ENCODE data around the gene UBAP1L. TPM values are rescaled to one million over a fixed set of nuclear protein-coding genes. Genes with fewer than 3 reads are reported as not detected.
"Not testable (repeated sequence)": the region's sequence is repeated elsewhere in the genome, so short reads cannot be mapped to it uniquely, and the experiment has no call there.

Gene UBAP1L
- total RNA-seq, 2 experiments from 2014 or later, result 3.3 to 4.7 TPM

- H3K4me3 Mint-ChIP-seq; ATAC-seq; H3K36me3 Mint-ChIP-seq; H3K27ac Mint-ChIP-seq; H3K4me1 Mint-ChIP-seq; H3K9me3 Mint-ChIP-seq (ENCODE audit: low read depth); DNase-seq: not testable (repeated sequence)
- H3K27me3 Mint-ChIP-seq, result peaks cover 26% of the 10 kb centered on the region
- CTCF ChIA-PET, result interaction anchor here (2.2 to 3.6 kb wide), 2 partner anchors 21 to 42 kb away, joined by 8 to 17 read pairs; no protein-coding TSS in a partner anchor
These were observed 39.2 kb downstream of the UBAP1L start for GRCh38 chr15:65075607-65076395.

DNA sequence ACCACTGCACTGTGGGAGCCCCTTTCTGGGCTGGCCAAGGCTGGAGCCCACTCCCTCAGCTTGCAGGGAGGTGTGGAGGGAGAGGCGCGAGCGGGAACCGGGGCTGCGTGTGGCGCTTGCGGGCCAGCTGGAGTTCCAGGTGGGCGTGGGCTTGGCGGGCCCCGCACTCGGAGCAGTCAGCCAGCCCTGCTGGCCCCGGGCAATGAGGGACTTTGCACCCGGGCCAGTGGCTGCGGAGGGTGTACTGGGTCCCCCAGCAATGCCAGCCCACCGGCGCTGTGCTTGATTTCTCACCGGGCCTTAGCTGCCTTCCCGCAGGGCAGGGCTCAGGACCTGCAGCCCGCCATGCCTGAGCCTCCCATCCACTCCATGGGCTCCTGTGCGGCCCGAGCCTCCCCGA lies 40.1 kb downstream of the UBAP1L start:
- DNase-seq; H3K4me3 Mint-ChIP-seq; H3K27ac Mint-ChIP-seq; H3K36me3 Mint-ChIP-seq; H3K9me3 Mint-ChIP-seq (ENCODE audit: low read depth); ATAC-seq; H3K4me1 Mint-ChIP-seq: not testable (repeated sequence)
- peaks cover 24% of the 10 kb centered on the region for H3K27me3 Mint-ChIP-seq
- CTCF ChIA-PET, result interaction anchor here (1.8 kb wide), 1 partner anchor 20 kb away, joined by 8 read pairs; no protein-coding TSS in a partner anchor

GRCh38 chr15:65072617-65073016 lies 42.4 kb downstream of the UBAP1L start:
- no peaks in the 10 kb centered on the region for H3K9me3 Mint-ChIP-seq (ENCODE audit: low read depth)
- H3K27ac Mint-ChIP-seq, result no peak overlapping the region
- peaks cover 23% of the 10 kb centered on the region for H3K27me3 Mint-ChIP-seq
- H3K4me1 Mint-ChIP-seq, result peaks cover 3% of the 10 kb centered on the region
- DNase-seq, result no peak
- H3K4me3 Mint-ChIP-seq, result no peak overlapping the region
- CTCF ChIA-PET, result interaction anchor here (0.6 to 1.0 kb wide), 3 partner anchors 12 to 79 kb away, joined by 3 read pairs; no protein-coding TSS in a partner anchor
- no peaks in the 10 kb centered on the region for H3K36me3 Mint-ChIP-seq
- no peak for ATAC-seq

DNA sequence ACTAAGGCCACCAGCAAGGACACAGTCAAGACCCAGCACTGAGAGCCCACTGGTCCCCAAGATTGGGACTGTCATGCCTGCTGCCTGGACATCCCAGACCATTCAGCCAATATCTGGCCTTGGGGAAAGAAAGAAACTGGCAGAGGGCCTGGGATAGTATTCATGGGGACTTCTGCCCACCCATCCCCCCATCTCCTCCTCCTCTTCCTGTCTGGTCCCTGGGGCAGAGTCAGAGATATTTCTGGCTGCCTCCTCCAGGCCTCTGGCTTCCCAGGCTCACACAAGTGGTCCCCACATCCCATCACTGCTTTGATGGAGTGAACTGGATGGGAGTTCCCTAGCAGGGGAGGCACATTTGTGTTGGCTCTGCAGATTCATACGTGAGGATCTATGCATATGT lies 43.0 kb downstream of the UBAP1L start:
- Mint-ChIP-seq H3K4me1 (peaks cover 4% of the 10 kb centered on the region), H3K9me3 (ENCODE audit: low read depth) (no peaks in the 10 kb centered on the region), H3K27me3 (peaks cover 27% of the 10 kb centered on the region), H3K36me3 (no peaks in the 10 kb centered on the region), H3K4me3 (no peak overlapping the region), H3K27ac (no peak overlapping the region)
- DNase-seq (no peak), ATAC-seq (no peak)
- CTCF ChIA-PET, result interaction anchor here (0.7 to 1.0 kb wide), 2 partner anchors 12 to 38 kb away, joined by 3 read pairs; no protein-coding TSS in a partner anchor

- no peaks in the 10 kb centered on the region for H3K36me3 Mint-ChIP-seq
- H3K27ac Mint-ChIP-seq, result no peak overlapping the region
- CTCF ChIA-PET, result interaction anchor here (0.6 to 1.2 kb wide), 2 partner anchors 16 to 363 kb away, joined by 3 read pairs; no protein-coding TSS in a partner anchor
- ATAC-seq (no peak), DNase-seq (no peak)
- H3K27me3 Mint-ChIP-seq, result peaks cover 32% of the 10 kb centered on the region
- peaks cover 3% of the 10 kb centered on the region for H3K4me1 Mint-ChIP-seq
- H3K9me3 Mint-ChIP-seq (ENCODE audit: low read depth), result no peaks in the 10 kb centered on the region
- H3K4me3 Mint-ChIP-seq, result no peak overlapping the region
These were observed 43.6 kb downstream of the UBAP1L start for GRCh38 chr15:65071381-65071811.

DNA sequence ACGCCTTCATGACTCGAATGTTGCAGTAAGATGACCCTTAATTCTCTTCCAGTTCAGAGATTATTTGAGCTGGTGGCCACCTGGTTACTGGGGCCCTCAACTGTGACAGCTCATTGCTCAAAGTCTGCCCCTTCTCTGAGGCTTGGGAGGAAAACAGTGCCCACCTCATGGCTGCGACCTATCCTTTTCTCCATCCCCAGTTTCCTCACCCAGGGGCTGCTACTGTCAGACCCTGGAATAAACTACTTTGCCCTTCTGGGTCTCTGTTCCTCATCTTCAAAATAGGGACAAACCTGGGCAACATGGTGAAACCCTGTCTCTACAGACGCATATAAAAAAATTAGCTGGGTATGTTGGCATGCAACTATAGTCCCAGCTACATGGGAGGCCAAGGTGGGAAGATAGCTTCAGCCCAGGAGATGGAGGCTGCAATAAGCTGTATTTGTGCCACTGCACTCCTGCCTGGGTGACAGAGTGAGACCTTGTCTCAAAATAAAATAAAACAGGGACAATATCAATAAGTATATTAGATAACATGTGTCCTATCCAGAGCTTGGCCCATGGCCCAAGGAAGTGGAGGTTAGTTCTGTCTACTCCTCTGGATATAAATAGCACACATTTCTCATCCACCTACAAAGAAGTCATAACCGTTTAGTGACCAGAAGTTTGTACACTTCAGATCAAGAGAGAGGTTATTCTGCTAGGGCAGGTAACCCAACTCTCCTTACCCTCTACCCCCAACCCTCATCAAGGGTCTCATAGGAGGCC lies 45.0 kb downstream of the UBAP1L start:
- CTCF ChIA-PET, result interaction anchor here (1.0 to 1.2 kb wide), 3 partner anchors 7 to 32 kb away, joined by 3 read pairs; no protein-coding TSS in a partner anchor
- DNase-seq, result no peak
- H3K9me3 Mint-ChIP-seq (ENCODE audit: low read depth), result no peaks in the 10 kb centered on the region
- H3K4me3 Mint-ChIP-seq, result no peak overlapping the region
- H3K27ac Mint-ChIP-seq, result no peak overlapping the region
- peaks cover 45% of the 10 kb centered on the region for H3K27me3 Mint-ChIP-seq
- no peak for ATAC-seq
- H3K4me1 Mint-ChIP-seq, result peaks cover 2% of the 10 kb centered on the region
- H3K36me3 Mint-ChIP-seq, result no peaks in the 10 kb centered on the region

GRCh38 chr15:65069179-65069578 lies 45.8 kb downstream of the UBAP1L start:
- no peaks in the 10 kb centered on the region for H3K36me3 Mint-ChIP-seq
- peaks cover 2% of the 10 kb centered on the region for H3K4me1 Mint-ChIP-seq
- CTCF ChIA-PET, result interaction anchor here (1.0 to 1.5 kb wide), 3 partner anchors 8 to 34 kb away, joined by 3 to 4 read pairs (median 3); no protein-coding TSS in a partner anchor
- no peak for ATAC-seq
- H3K9me3 Mint-ChIP-seq (ENCODE audit: low read depth), result no peaks in the 10 kb centered on the region
- no peak for DNase-seq
- H3K4me3 Mint-ChIP-seq, result no peak overlapping the region
- H3K27ac Mint-ChIP-seq, result no peak overlapping the region
- peaks cover 46% of the 10 kb centered on the region for H3K27me3 Mint-ChIP-seq

GRCh38 chr15:65068403-65068788 lies 46.6 kb downstream of the UBAP1L start:
- no peaks in the 10 kb centered on the region for H3K36me3 Mint-ChIP-seq
- ATAC-seq (no peak), DNase-seq (no peak)
- no peaks in the 10 kb centered on the region for H3K9me3 Mint-ChIP-seq (ENCODE audit: low read depth)
- H3K27ac Mint-ChIP-seq, result no peak overlapping the region
- H3K27me3 Mint-ChIP-seq, result peaks cover 52% of the 10 kb centered on the region
- no peak overlapping the region for H3K4me3 Mint-ChIP-seq
- peaks cover 2% of the 10 kb centered on the region for H3K4me1 Mint-ChIP-seq
- CTCF ChIA-PET, result interaction anchor here (1.5 kb wide), 1 partner anchor 34 kb away, joined by 4 read pairs; no protein-coding TSS in a partner anchor

DNA sequence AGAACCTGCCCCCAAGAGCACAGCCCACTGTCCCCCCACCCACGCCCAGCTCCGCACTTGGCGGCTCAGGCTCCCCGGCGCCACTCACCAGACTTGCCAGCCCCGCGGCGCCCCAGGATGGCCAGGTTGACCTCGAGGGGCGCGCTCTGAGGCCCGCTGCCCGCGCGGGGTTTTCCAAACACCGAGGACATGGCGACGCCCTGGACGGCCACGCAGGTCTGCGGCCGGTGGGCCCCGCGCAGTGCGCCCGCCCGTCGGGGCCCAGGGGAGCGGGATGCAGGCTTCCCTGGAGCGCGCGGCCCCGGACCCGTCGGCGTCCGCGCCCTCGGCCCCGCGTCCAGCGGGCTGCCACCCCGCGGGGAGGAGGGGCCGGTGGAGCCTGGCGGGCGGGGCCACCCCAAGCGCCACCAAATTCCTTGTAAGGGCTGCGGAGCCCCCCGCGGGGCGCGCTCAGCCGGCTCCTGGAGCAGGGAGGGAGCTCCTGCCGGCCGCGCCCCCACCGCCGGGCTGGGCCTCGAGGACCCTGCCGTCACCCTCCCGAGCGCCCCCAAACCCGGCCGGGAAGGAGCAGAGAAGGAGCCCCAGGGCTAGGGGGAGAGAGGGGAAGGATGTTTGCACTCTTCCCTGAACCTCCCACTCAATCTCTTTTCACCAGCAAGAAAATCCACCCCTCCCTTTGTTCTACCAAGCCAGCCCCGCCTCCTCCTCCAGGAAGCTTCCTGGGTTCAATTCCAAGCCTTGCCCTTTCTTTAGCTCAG lies 47.2 kb downstream of the UBAP1L start, which contains the start of gene RASL12:
Gene RASL12 (minus strand): TSS at position 347 of the 758 bp plus-strand sequence. CDS start 156 bp downstream, at position 191.
- CTCF ChIA-PET, result interaction anchor here (1.4 to 1.5 kb wide), 2 partner anchors 17 to 35 kb away, joined by 3 to 4 read pairs; no protein-coding TSS in a partner anchor
- H3K27ac Mint-ChIP-seq, result no peak within 1 kb of the TSS
- H3K36me3 Mint-ChIP-seq, result no peaks in the 10 kb centered on the region
- H3K4me1 Mint-ChIP-seq, result peaks cover 2% of the 10 kb centered on the region
- DNase-seq, result no peak
- H3K4me3 Mint-ChIP-seq, result no peak within 1 kb of the TSS
- no peaks in the 10 kb centered on the region for H3K9me3 Mint-ChIP-seq (ENCODE audit: low read depth)
- peak; percentile 42 for ATAC-seq
- peaks cover 52% of the 10 kb centered on the region for H3K27me3 Mint-ChIP-seq

- H3K9me3 Mint-ChIP-seq (ENCODE audit: low read depth), result no peaks in the 10 kb centered on the region
- ATAC-seq (no peak), DNase-seq (no peak)
- peaks cover 54% of the 10 kb centered on the region for H3K27me3 Mint-ChIP-seq
- CTCF ChIA-PET, result interaction anchor here (1.4 kb wide), 1 partner anchor 18 kb away, joined by 3 read pairs; no protein-coding TSS in a partner anchor
- H3K4me1 Mint-ChIP-seq, result peaks cover 2% of the 10 kb centered on the region
- no peak overlapping the region for H3K4me3 Mint-ChIP-seq
- no peak overlapping the region for H3K27ac Mint-ChIP-seq
- H3K36me3 Mint-ChIP-seq, result no peaks in the 10 kb centered on the region
These were observed 47.7 kb downstream of the UBAP1L start for GRCh38 chr15:65067317-65067644.

- Mint-ChIP-seq H3K27me3 (peaks cover 57% of the 10 kb centered on the region), H3K4me1 (peaks cover 2% of the 10 kb centered on the region), H3K36me3 (no peaks in the 10 kb centered on the region), H3K9me3 (ENCODE audit: low read depth) (no peaks in the 10 kb centered on the region), H3K4me3 (no peak overlapping the region), H3K27ac (no peak overlapping the region)
- DNase-seq, result no peak
- CTCF ChIA-PET, result interaction anchor here (1.4 kb wide), 1 partner anchor 18 kb away, joined by 3 read pairs; no protein-coding TSS in a partner anchor
- ATAC-seq, result no peak
These were observed 48.2 kb downstream of the UBAP1L start for GRCh38 chr15:65066635-65067316.

DNA sequence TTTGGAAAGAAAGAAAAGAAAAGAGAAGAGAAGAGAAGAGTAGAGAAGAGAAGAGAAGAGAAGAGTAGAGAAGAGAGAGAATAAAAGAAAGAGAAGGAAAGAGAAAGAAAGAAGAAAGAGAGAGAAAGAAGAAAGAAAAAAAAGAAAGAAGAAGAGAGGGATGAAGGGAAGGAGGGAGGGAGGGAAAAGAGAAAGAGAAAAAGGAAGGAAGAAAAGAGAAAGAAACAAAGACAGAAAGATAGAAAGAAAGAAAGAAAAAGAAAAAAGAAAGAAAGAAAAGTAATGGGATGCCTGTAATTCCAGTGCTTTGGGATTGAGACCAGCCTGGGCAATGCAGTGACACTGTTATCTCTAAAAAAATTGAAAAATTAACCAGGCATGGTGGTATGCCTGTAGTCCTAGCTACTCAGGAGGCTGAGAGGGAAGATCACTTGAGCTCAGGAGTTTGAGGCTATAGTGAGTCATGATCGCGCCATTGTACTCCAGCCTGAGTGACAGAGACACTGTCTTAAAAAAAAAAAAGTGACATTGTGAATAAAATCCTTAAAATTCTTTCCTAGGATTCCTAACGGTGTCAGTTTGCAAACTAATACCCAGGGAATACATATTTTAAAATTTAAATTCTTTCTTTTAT lies 48.9 kb downstream of the UBAP1L start:
- H3K4me3 Mint-ChIP-seq, result no peak overlapping the region
- CTCF ChIA-PET, result interaction anchor here (1.4 kb wide), 1 partner anchor 19 kb away, joined by 3 read pairs; no protein-coding TSS in a partner anchor
- H3K27ac Mint-ChIP-seq, result no peak overlapping the region
- H3K36me3 Mint-ChIP-seq, result no peaks in the 10 kb centered on the region
- H3K27me3 Mint-ChIP-seq, result peaks cover 57% of the 10 kb centered on the region
- ATAC-seq (no peak), DNase-seq (no peak)
- H3K4me1 Mint-ChIP-seq, result peaks cover 2% of the 10 kb centered on the region
- H3K9me3 Mint-ChIP-seq (ENCODE audit: low read depth), result no peaks in the 10 kb centered on the region

Data from activated CD8-positive, alpha-beta memory T cell treated with anti-CD3 and anti-CD28 coated beads, Interleukin-2, amount 10 ng/mL, durations not matched to agents 7 days and 5 days (primary cell).